SK-N-MC (cell line): Measurements from ENCODE around the gene RTN4IP1.

Experiments
- FOXP2 ChIP-seq: optimal IDR thresholded peaks from 2 replicates; pipeline ENCODE3; 2011; ENCODE audit warnings: mild to moderate bottlenecking, moderate library complexity; ENCODE audit not compliant: insufficient read depth; ENCODE audit errors: extremely low read length, control extremely low read depth
- POLR2AphosphoS5 ChIP-seq: IDR thresholded peaks from 2 replicates; pipeline ENCODE4 v1.6.1; 2012; ENCODE audit warnings: mild to moderate bottlenecking, low read depth, low read length, borderline replicate concordance

DNA sequence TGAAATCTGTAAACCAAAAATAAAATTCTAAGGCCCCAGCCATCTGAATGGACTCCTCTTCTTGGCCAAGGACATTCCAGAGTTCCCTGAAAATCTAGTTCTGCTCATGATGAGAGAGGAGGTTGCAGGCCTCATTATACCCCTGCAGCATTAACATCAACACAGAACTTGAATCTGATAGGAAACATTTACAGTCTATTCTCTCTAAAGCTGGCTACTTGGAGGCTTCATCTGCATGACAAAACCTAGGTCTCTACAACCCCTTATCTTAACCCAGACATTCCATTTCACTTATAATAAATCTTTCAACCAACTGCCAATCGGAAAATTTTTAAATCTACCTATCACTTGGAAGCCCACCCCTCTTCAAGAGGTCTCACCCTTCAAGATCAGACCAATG lies 15.7 kb downstream of the RTN4IP1 start:
- no peak for TF ChIP-seq FOXP2
- no peak for TF ChIP-seq POLR2AphosphoS5
